Loucy (cell line): ENCODE data around the gene ZNF687.

Experiments used
- H2AFZ ChIP-seq: fragments of 200-600 bp; sonication (generic); 2 replicates; pipeline ENCODE4 v1.6.0; 2016; ENCODE audit warnings: antibody characterized with exemption, mild to moderate bottlenecking, low read length, moderate library complexity
- H3F3A ChIP-seq: fragments of 200-600 bp; 2 replicates; pipeline ENCODE4 v1.6.0; 2016; ENCODE audit warnings: antibody characterized with exemption, low read depth, mild to moderate bottlenecking
- H3K27me3 ChIP-seq: fragments of 200-600 bp; sonication (generic); 2 replicates; pipeline ENCODE4 v1.6.1; 2014; ENCODE audit warnings: low read length, mild to moderate bottlenecking; ENCODE audit not compliant: insufficient read depth, poor library complexity, severe bottlenecking
- H3K36me3 ChIP-seq: fragments of 200-600 bp; sonication (generic); 2 replicates; pipeline ENCODE4 v1.6.1; 2016; ENCODE audit warnings: low read length; ENCODE audit not compliant: insufficient read depth
- H3K4me1 ChIP-seq: fragments of 200-600 bp; sonication (generic); 2 replicates; pipeline ENCODE4 v1.5.1; 2014; ENCODE audit warnings: low read length, mild to moderate bottlenecking; ENCODE audit not compliant: insufficient read depth, poor library complexity, severe bottlenecking
- H3K4me2 ChIP-seq: fragments of 200-600 bp; sonication (generic); 2 replicates; pipeline ENCODE4 v1.6.0; 2014; ENCODE audit warnings: antibody characterized with exemption, low read length, low read depth, mild to moderate bottlenecking; ENCODE audit not compliant: poor library complexity, severe bottlenecking
- H3K4me3 ChIP-seq: fragments of 200-600 bp; sonication (generic); 2 replicates; pipeline ENCODE4 v1.5.1; 2014; ENCODE audit warnings: low read length, mild to moderate bottlenecking, mixed read lengths; ENCODE audit not compliant: poor library complexity, severe bottlenecking
- H3K79me2 ChIP-seq: fragments of 200-600 bp; sonication (generic); 2 replicates; pipeline ENCODE4 v1.6.1; 2014; ENCODE audit warnings: low read length; ENCODE audit not compliant: insufficient read depth
- H3K9ac ChIP-seq: fragments of 200-600 bp; sonication (generic); 2 replicates; pipeline ENCODE4 v1.6.0; 2014; ENCODE audit warnings: mild to moderate bottlenecking, low read depth, low read length, moderate library complexity; ENCODE audit not compliant: poor library complexity, severe bottlenecking
- H3K9me2 ChIP-seq: fragments of 200-600 bp; sonication (generic); replicated peaks from 2 replicates; pipeline ENCODE4 v1.6.1; 2016; ENCODE audit warnings: low read depth, low read length, mixed read lengths
- H3K9me3 ChIP-seq: fragments of 200-600 bp; sonication (generic); 2 replicates; pipeline ENCODE4 v1.6.1; 2014; ENCODE audit warnings: mild to moderate bottlenecking, antibody characterized with exemption, low read length, low read depth; ENCODE audit not compliant: insufficient read depth
- H4K20me1 ChIP-seq: fragments of 200-600 bp; sonication (generic); 2 replicates; pipeline ENCODE4 v1.6.0; 2014; ENCODE audit warnings: antibody characterized with exemption, low read length, mild to moderate bottlenecking; ENCODE audit not compliant: insufficient read depth, poor library complexity, severe bottlenecking
- CTCF ChIP-seq: fragments of 200-600 bp; sonication (generic); conservative IDR thresholded peaks from 2 replicates; pipeline ENCODE4 v1.5.1; 2014; ENCODE audit warnings: mild to moderate bottlenecking, antibody characterized with exemption, low read length
- EZH2phosphoT487 ChIP-seq: fragments of 200-600 bp; IDR thresholded peaks from 2 replicates; pipeline ENCODE4 v1.6.1; 2018; ENCODE audit warnings: antibody characterized with exemption, mild to moderate bottlenecking, moderate library complexity, borderline replicate concordance

The ZNF687 gene

GRCh38 chr1:151314137-151314875 lies 32.2 kb downstream of the ZNF687 start:
- Histone ChIP-seq H3K4me1 (no peaks in the 10 kb centered on the region), H3K79me2 (no peaks in the 10 kb centered on the region), H3K27me3 (no peaks in the 10 kb centered on the region), H2AFZ (no peak overlapping the region), H3K4me2 (no peak overlapping the region), H3F3A (no peaks in the 10 kb centered on the region), H3K9me2 (no peaks in the 10 kb centered on the region), H4K20me1 (no peaks in the 10 kb centered on the region), H3K9ac (no peak overlapping the region), H3K36me3 (peaks cover 40% of the 10 kb centered on the region; the same call in 1 of the 2 replicates), H3K4me3 (no peak overlapping the region), H3K9me3 (no peaks in the 10 kb centered on the region)
- TF ChIP-seq CTCF (no peak), EZH2phosphoT487 (no peak)

GRCh38 chr1:151315565-151316235 lies 33.6 kb downstream of the ZNF687 start:
- Histone ChIP-seq H2AFZ (no peak overlapping the region), H3K79me2 (peaks cover 1% of the 10 kb centered on the region), H3K36me3 (peaks cover 43% of the 10 kb centered on the region; the same call in 1 of the 2 replicates), H3K27me3 (no peaks in the 10 kb centered on the region), H3K4me2 (no peak overlapping the region), H3K9ac (no peak overlapping the region), H3K9me2 (no peaks in the 10 kb centered on the region), H3F3A (no peaks in the 10 kb centered on the region), H3K4me3 (no peak overlapping the region), H3K9me3 (no peaks in the 10 kb centered on the region), H3K4me1 (no peaks in the 10 kb centered on the region), H4K20me1 (no peaks in the 10 kb centered on the region)
- no peak for TF ChIP-seq CTCF
- no peak for TF ChIP-seq EZH2phosphoT487

- H3K36me3 ChIP-seq: peaks cover 24% of the 10 kb centered on the region; the same call in 1 of the 2 replicates
- no peaks in the 10 kb centered on the region for H3K27me3 ChIP-seq
- H3K9ac ChIP-seq: no peak overlapping the region
- H3K9me3 ChIP-seq: no peaks in the 10 kb centered on the region
- TF ChIP-seq EZH2phosphoT487: no peak
- TF ChIP-seq CTCF: no peak
- peaks cover 3% of the 10 kb centered on the region for H4K20me1 ChIP-seq
- H3K4me3 ChIP-seq: no peak overlapping the region
- H3K4me1 ChIP-seq: peaks cover 6% of the 10 kb centered on the region
- peaks cover 5% of the 10 kb centered on the region for H3K79me2 ChIP-seq
- no peak overlapping the region for H2AFZ ChIP-seq
- no peak overlapping the region for H3K4me2 ChIP-seq
- no peaks in the 10 kb centered on the region for H3F3A ChIP-seq
- H3K9me2 ChIP-seq: no peaks in the 10 kb centered on the region
Observed at GRCh38 chr1:151318975-151319374, 36.9 kb downstream of the ZNF687 start.
